NAMALWA (cell line): ENCODE measurements around the gene GALNT14.
A peak's percentile ranks its signal among the peaks of the same experiment; 100 is the strongest.

Experiments
- DNase-seq: peaks from one replicate; pipeline ENCODE4 v3.0.0-alpha.2; 2015; ENCODE audit warnings: low spot score

Gene GALNT14

DNA sequence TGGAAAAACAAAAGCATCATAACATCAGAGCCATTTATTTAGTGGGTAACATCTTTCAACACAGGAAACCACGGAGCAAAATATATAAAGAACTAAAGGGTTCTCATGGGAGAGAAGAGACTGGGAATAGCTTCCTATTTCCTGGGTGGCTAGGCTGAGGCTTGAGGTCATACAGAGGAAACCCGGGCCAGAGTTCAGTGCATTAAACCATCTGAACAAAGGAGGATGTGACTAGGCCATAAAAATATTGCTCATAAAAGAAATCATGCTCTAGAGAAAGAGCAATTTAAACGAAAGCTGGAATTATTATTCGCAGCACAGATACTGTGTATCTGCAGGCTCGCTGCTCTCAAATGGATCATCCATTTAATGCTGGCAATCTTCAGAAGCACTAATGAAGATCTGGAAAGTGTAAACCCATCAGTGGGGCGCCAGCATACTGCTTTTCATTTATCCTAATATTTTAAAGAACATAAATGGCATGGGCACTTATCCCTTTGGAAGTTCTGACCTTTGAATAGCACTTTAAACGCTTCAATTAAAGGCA is 83.3 kb downstream of the GALNT14 start:
- no peak for DNase-seq

DNA sequence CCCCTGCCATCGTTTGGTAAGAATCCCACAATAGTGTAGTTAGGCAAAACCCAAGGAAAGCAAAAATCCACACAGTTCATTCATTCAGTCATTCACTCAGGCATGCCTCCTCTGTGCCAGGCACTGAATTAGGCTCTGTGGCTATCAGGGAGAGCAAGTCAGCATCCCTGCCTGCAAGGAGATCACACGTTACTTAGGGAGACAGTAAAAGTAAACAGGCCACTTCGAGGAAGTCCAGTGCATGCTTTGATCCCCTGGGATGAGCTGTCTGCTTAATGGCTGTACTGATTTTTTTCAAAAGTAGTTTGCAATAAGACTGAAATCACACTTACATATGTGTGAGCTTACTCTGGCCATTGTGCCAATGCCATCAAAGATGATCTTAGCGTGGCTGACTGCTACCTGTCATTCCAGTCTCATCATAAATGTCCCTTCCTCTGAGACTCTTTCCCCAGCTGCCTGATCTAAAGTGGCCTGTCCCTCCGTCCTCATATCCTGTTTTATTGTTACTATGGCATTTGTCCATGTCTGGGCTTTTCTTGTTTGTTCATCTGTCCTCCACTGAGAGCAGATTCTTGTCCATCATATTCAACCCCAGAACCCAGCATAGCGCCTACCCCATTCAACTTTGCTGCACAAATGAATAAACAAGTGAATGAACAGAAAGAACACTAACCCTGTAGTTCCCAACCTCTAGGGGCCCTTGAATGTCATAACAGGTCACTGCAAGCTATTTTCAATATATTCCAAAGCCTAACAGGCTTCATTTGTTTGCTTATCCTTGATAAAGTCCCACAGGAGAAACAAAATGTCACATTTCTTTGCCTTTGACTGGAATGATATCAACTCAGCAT is 84.1 kb downstream of the GALNT14 start:
- no peak for DNase-seq

GRCh38 chr2:31052284-31052683 is 86.0 kb downstream of the GALNT14 start:
- DNase-seq = no peak

DNA sequence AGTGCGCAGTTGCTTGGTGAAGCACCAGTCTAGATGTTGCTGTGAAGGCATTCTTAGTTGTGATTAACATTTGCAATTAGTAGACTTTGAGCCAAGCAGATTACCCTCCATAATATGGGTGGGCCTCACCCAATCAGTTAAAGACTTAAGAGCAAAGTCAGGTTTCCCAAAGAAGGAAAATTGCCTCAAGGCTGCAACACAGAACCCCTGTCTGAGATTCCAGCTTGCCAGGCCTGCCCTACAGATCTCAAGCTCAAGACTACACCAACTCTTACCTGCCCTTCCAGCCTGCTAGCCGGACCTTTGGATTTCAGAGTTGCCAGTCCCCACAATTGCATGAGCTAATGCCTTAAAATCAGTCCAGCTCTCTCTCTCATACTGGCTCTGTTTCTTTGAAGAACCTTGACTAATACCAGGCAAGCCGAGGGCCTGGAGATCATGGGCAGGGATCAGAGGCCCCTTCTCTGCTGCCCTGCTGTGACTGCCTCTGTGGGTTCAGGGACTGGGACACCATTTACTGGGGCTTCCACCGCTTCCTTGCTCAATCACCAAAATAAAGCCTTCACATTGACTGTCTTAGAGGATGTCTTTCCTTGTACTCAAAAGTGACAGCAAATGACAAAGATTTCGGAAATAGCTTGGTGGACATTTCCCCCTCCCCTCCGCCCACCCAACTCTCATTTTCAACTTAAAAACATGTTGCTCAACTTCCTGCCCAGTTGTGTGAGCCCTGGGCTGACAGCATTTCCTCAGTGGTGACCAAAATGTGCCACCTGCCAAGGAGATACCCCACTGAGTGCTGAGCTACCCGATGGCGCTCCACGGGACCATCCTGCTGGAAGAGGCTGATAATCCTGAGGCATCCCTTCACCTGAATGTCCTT is 86.7 kb downstream of the GALNT14 start:
- DNase-seq = no peak

GRCh38 chr2:31049916-31050588 is 88.2 kb downstream of the GALNT14 start:
- DNase-seq = no peak

DNA sequence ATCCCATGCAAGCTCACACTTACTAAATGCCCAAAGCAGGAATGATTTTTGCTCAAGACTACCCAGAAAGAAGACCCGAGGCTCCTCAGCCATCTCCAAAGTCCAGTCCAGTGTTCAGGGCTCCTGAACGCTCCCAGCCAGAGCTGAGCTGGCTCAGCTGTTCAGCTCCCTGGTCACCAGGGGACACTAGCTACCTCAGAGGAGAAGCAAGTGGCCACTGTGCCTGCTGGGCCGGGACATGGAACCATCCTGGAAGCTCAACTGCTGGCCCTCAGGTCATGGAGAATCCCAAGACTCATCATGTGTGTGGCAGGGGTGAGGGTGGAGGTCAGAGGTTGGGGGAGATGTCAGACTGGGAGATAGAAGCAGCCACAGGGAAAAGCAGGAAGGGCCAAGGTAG is 89.0 kb downstream of the GALNT14 start:
- DNase-seq = no peak

GRCh38 chr2:31047599-31047998 is 90.6 kb downstream of the GALNT14 start:
- no peak for DNase-seq

GRCh38 chr2:31038385-31038784 is 99.9 kb downstream of the GALNT14 start:
- peak; percentile 12 for DNase-seq

DNA sequence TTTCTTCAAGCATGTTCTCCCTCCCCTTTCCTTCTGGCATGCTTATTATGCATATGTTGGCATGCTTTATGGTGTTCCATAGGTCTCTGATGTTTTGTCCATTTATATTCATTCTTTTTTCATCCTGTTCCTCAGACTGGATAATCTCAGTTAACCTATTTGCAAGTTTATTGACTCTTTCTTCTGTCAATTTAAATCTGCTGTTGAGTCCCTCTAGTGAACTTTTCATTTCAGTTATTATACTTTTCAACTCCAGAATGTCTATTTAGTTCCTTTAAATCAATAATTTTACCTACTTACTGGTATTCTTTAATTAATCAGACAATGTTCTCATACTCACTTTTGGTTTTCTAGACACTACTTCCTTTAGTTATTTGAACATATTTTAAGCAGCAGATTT is 101.2 kb downstream of the GALNT14 start:
- DNase-seq = no peak

DNA sequence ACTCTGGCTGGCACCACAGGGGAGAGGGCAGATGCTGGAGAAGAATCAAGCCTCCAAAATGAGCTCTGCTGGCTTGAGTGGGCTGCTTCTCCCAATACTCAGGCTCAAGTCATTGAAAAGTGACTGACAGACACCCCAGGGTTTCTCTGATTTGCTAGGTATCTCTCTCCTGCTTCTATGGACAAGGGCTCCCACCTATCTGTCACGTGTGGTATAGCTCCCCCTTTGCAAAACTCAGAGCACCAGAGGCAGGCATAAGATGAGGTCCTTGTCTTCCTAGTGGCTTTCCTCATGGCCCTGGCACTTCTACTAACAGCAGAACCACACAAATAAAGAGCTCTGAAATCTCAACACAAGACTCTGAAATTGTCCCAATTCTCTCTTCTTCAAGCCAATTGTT is 105.2 kb downstream of the GALNT14 start:
- peak; percentile 10 for DNase-seq

GRCh38 chr2:31032475-31032874 is 105.8 kb downstream of the GALNT14 start:
- DNase-seq = no peak

GRCh38 chr2:31031132-31031706 is 107.0 kb downstream of the GALNT14 start:
- DNase-seq = no peak

GRCh38 chr2:31028417-31028816 is 109.8 kb downstream of the GALNT14 start:
- no peak for DNase-seq

- DNase-seq = no peak
These were observed 110.7 kb downstream of the GALNT14 start for GRCh38 chr2:31027549-31027948.

DNA sequence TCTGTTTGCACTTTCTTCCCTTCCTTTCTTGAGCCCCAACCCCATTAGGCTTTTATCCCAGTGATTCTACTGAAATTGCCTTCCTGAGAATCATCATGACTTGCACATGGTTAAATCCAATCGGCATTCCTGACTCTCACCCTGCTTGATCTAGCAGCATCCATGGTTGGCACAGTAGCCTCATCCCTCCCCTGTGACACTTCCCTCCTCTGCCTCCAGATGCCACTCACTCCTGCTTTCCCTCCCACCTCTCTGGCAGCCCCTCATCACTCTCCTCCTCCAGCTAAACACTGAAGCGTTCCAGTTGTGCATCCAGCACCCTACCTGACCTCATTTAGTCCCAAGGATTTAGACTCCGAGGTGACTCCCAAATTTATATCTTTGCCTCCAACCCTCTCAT is 114.7 kb downstream of the GALNT14 start:
- no peak for DNase-seq

DNA sequence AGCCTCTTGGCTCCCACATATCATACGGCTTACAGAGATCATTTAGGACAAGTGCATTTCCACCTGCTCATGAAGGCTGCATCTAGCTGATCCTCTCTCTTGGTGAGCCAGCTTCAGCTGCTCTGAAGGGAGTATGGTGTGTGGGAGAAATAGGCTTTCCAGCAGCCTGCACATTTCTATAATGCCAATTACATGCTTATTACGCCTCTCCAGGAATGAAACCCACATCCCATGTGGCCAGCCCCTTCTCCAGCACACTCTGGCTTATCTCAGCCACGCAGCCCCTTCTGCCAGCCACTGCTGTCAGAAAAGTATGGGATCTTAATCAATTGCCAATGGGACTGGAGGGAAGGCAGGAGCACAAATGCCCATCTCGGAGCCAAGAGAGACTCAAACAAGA is 117.5 kb downstream of the GALNT14 start:
- no peak for DNase-seq

GRCh38 chr2:31018280-31018679 is 120.0 kb downstream of the GALNT14 start:
- no peak for DNase-seq

- no peak for DNase-seq
These were observed 121.6 kb downstream of the GALNT14 start for GRCh38 chr2:31016648-31017047.

DNA sequence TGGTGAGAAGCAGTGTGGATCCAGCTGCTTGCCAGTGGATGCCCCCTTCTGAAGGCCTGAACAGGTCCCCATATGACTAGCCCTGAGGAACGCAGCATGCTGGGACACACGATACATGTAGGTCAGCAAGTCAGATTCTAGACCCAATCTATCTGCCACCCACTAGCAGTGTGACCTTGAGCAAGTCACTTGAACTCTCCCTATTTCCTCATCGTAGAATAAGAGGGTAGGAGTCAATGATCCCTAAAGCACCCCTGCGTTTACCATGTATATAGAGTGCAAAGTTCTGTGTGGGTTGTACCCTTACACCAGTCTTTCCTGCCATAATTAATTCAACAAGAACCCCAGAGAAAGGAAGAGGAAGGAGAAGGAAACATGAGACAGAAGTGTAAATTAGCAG is 123.7 kb downstream of the GALNT14 start:
- DNase-seq = no peak

- DNase-seq = no peak
These were observed 124.9 kb downstream of the GALNT14 start for GRCh38 chr2:31013301-31013700.

- DNase-seq = no peak
These were observed 125.8 kb downstream of the GALNT14 start for GRCh38 chr2:31012406-31012805.

GRCh38 chr2:31011587-31011986 is 126.7 kb downstream of the GALNT14 start:
- DNase-seq = no peak
